ENCODE measurements around the gene ACACA. TPM values are rescaled to one million over a fixed set of nuclear protein-coding genes. Genes with fewer than 3 reads are reported as not detected.

Gene ACACA
- total RNA-seq, 1 experiment from 2014 or later: 33.0 TPM

- Histone ChIP-seq H3F3A (ENCODE audit: low read length, unreplicated experiment) (no peaks in the 10 kb centered on the region), H3K79me2 (ENCODE audit: low read length) (no peaks in the 10 kb centered on the region), H3K27me3 (ENCODE audit: low read length) (no peaks in the 10 kb centered on the region), H3K4me1 (ENCODE audit: insufficient read depth, low read length) (no peaks in the 10 kb centered on the region; the same call in 1 of the 2 replicates), H3K9ac (ENCODE audit: low read length) (no peak overlapping the region), H2AFZ (ENCODE audit: low read length) (no peak overlapping the region), H3K9me3 (ENCODE audit: low read length) (no peaks in the 10 kb centered on the region), H3K36me3 (ENCODE audit: low read depth, low read length) (peaks cover 26% of the 10 kb centered on the region), H3K4me2 (ENCODE audit: low read length) (no peak overlapping the region), H3K9me2 (replicated peaks; ENCODE audit: low read length) (no peaks in the 10 kb centered on the region), H4K20me1 (ENCODE audit: low read length) (peaks cover 4% of the 10 kb centered on the region; the same call in 1 of the 2 replicates), H3K4me3 (ENCODE audit: low read length) (no peak overlapping the region), H3K27ac (ENCODE audit: low read length) (no peak overlapping the region)
- POLR2A ChIA-PET (ENCODE audit: unreplicated experiment): no interaction called here
- intact Hi-C loops (cut with micrococcal nuclease): no loop called here
- BruUV-seq (replicated peaks): no TSS peak
- TF ChIP-seq, protein P1, sequence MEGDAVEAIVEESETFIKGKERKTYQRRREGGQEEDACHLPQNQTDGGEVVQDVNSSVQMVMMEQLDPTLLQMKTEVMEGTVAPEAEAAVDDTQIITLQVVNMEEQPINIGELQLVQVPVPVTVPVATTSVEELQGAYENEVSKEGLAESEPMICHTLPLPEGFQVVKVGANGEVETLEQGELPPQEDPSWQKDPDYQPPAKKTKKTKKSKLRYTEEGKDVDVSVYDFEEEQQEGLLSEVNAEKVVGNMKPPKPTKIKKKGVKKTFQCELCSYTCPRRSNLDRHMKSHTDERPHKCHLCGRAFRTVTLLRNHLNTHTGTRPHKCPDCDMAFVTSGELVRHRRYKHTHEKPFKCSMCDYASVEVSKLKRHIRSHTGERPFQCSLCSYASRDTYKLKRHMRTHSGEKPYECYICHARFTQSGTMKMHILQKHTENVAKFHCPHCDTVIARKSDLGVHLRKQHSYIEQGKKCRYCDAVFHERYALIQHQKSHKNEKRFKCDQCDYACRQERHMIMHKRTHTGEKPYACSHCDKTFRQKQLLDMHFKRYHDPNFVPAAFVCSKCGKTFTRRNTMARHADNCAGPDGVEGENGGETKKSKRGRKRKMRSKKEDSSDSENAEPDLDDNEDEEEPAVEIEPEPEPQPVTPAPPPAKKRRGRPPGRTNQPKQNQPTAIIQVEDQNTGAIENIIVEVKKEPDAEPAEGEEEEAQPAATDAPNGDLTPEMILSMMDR (conservative IDR thresholded peaks at IDR 0.05; ENCODE audit: low read depth, low read length): no peak
- TF ChIP-seq EZH2phosphoT487 (IDR thresholded peaks at IDR 0.05; ENCODE audit: borderline replicate concordance, low read length): no peak
- no peak for TF ChIP-seq EZH2 (IDR thresholded peaks at IDR 0.05; ENCODE audit: low read length, unreplicated experiment)
- no peak for ATAC-seq
- no peak for DNase-seq
- CTCF ChIA-PET: no interaction called here
These were observed 308.5 kb downstream of the ACACA start for GRCh38 chr17:37098152-37098551.

- POLR2A ChIA-PET (ENCODE audit: unreplicated experiment): no interaction called here
- TF ChIP-seq EZH2 (IDR thresholded peaks at IDR 0.05; ENCODE audit: low read length, unreplicated experiment) (no peak), EZH2phosphoT487 (IDR thresholded peaks at IDR 0.05; ENCODE audit: borderline replicate concordance, low read length) (no peak)
- TF ChIP-seq, protein P1 (conservative IDR thresholded peaks at IDR 0.05; ENCODE audit: low read depth, low read length): no peak
- Histone ChIP-seq H3K4me1 (ENCODE audit: insufficient read depth, low read length) (no peaks in the 10 kb centered on the region; the same call in 1 of the 2 replicates), H2AFZ (ENCODE audit: low read length) (no peak overlapping the region), H3K27ac (ENCODE audit: low read length) (no peak overlapping the region), H3K9me2 (replicated peaks; ENCODE audit: low read length) (no peaks in the 10 kb centered on the region), H3K4me3 (ENCODE audit: low read length) (no peak overlapping the region), H3K36me3 (ENCODE audit: low read depth, low read length) (peaks cover 26% of the 10 kb centered on the region), H3K4me2 (ENCODE audit: low read length) (no peak overlapping the region), H3F3A (ENCODE audit: low read length, unreplicated experiment) (no peaks in the 10 kb centered on the region), H3K9me3 (ENCODE audit: low read length) (no peaks in the 10 kb centered on the region), H3K27me3 (ENCODE audit: low read length) (no peaks in the 10 kb centered on the region), H3K9ac (ENCODE audit: low read length) (no peak overlapping the region), H3K79me2 (ENCODE audit: low read length) (no peaks in the 10 kb centered on the region), H4K20me1 (ENCODE audit: low read length) (peaks cover 4% of the 10 kb centered on the region; the same call in 1 of the 2 replicates)
- ATAC-seq (no peak), DNase-seq (no peak)
- CTCF ChIA-PET: no interaction called here
- BruUV-seq (replicated peaks): no TSS peak
- intact Hi-C loops (cut with micrococcal nuclease): no loop called here
These were observed 309.5 kb downstream of the ACACA start for GRCh38 chr17:37097154-37097553.

- H3K9me2 ChIP-seq (replicated peaks; ENCODE audit: low read length): no peaks in the 10 kb centered on the region
- peaks cover 23% of the 10 kb centered on the region for H3K36me3 ChIP-seq (ENCODE audit: low read depth, low read length)
- no peaks in the 10 kb centered on the region for H3F3A ChIP-seq (ENCODE audit: low read length, unreplicated experiment)
- H3K4me3 ChIP-seq (ENCODE audit: low read length): no peak overlapping the region
- ChIA-PET POLR2A (ENCODE audit: unreplicated experiment) (interaction anchor here (0.6 kb wide), 1 partner anchor 37 kb away, joined by 3 read pairs; no protein-coding TSS in a partner anchor), CTCF (no interaction called here)
- no peaks in the 10 kb centered on the region for H3K79me2 ChIP-seq (ENCODE audit: low read length)
- no peaks in the 10 kb centered on the region for H3K27me3 ChIP-seq (ENCODE audit: low read length)
- no peak overlapping the region for H3K27ac ChIP-seq (ENCODE audit: low read length)
- no peaks in the 10 kb centered on the region for H3K9me3 ChIP-seq (ENCODE audit: low read length)
- intact Hi-C loops (cut with micrococcal nuclease): no loop called here
- H3K9ac ChIP-seq (ENCODE audit: low read length): no peak overlapping the region
- TF ChIP-seq EZH2phosphoT487 (IDR thresholded peaks at IDR 0.05; ENCODE audit: borderline replicate concordance, low read length) (no peak), EZH2 (IDR thresholded peaks at IDR 0.05; ENCODE audit: low read length, unreplicated experiment) (no peak)
- TF ChIP-seq, protein P1 (conservative IDR thresholded peaks at IDR 0.05; ENCODE audit: low read depth, low read length): no peak
- BruUV-seq (replicated peaks): no TSS peak
- no peak for ATAC-seq
- no peak overlapping the region for H2AFZ ChIP-seq (ENCODE audit: low read length)
- H4K20me1 ChIP-seq (ENCODE audit: low read length): peaks cover 4% of the 10 kb centered on the region; the same call in 1 of the 2 replicates
- no peak overlapping the region for H3K4me2 ChIP-seq (ENCODE audit: low read length)
- DNase-seq: no peak
- H3K4me1 ChIP-seq (ENCODE audit: insufficient read depth, low read length): no peaks in the 10 kb centered on the region; the same call in 1 of the 2 replicates
These were observed 310.6 kb downstream of the ACACA start for GRCh38 chr17:37096071-37096470.
